ENCODE results near the gene RDM1.
"Not testable (repeated sequence)": the region's sequence is repeated elsewhere in the genome, so short reads cannot be mapped to it uniquely, and the experiment has no call there.

Gene RDM1

GRCh38 chr17:35898283-35899070, 32.1 kb downstream of the RDM1 start:
- peak; percentile 46 for DNase-seq

- not testable (repeated sequence) for DNase-seq
Measured at GRCh38 chr17:35897772-35898171, 32.8 kb downstream of the RDM1 start.

GRCh38 chr17:35895636-35896587, 34.7 kb downstream of the RDM1 start:
- peak; percentile 63 for DNase-seq

- DNase-seq = no peak
Measured at GRCh38 chr17:35894206-35894605, 36.4 kb downstream of the RDM1 start.

- no peak for DNase-seq
Measured at GRCh38 chr17:35893751-35894150, 36.8 kb downstream of the RDM1 start.

GRCh38 chr17:35892091-35893035, 38.2 kb downstream of the RDM1 start:
- DNase-seq = peak; percentile 53

- no peak for DNase-seq
Measured at GRCh38 chr17:35891269-35891668, 39.3 kb downstream of the RDM1 start.

GRCh38 chr17:35890774-35891155, 39.8 kb downstream of the RDM1 start:
- DNase-seq = peak; percentile 78

DNA sequence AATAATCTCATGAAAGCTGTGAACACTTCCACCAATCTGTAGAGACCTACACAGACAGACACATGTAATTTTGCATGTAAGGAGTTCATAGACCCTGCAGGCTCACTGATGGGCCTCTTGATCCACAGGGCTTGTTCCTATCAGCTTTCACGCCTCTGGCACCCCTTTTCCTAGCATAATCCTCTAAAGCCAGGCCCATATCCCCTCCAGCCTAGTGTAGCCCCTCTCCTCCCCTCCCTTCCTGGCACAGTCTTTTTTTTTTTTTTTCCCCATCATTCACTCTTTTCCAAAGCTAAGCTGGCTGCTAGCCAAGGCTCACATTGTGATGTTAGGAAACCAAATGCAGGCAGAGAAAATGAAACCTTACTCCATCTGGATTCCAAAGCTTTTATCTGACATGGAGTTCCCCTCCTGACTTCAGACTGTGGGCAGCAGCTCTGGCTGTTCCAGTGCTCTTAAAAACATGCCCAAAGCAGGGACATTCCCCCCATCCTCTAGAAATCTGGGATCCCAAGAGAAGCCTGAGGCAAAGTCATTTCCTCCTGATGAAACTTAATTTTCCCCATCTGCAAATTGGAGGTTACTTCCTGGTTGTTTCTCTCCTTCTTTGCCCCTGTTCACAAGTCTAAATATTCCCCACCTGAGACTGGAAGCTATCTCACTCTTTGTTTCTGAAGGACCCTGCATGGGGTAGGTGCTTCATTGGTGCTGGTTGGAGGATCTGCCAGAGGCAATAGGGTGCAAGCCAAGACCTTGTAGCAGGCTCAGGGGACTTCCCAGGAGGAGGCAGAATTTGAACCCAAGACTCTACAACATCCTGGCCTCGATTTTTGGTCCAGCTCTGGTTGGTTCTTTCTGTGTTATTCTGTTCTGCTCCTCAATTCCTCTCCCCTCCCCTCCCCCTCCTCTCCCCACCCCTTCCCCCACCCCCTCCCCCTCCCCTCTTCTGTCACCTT, 40.5 kb downstream of the RDM1 start:
- no peak for DNase-seq

- DNase-seq = peak; percentile 46
Measured at GRCh38 chr17:35889241-35889640, 41.3 kb downstream of the RDM1 start.

- peak; percentile 88 for DNase-seq
Measured at GRCh38 chr17:35879773-35880654, 50.6 kb downstream of the RDM1 start, which contains the start of gene CCL5. Gene CCL5 (minus strand): TSS chr17:35880360.

DNA sequence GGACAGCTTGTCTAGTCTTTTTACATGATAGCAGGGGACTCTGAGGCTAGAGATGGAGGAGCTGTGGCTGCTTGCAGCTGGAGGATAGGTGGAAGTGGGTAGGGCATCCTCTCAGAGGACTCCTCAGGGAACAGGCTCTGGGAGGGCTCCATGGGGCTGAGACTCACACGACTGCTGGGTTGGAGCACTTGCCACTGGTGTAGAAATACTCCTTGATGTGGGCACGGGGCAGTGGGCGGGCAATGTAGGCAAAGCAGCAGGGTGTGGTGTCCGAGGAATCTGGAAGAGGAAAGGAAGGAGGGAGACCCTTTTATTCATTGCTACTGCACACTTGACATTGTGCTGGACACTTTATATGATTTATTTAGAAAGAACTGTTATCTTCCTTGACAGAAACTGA, 52.2 kb downstream of the RDM1 start:
- DNase-seq = no peak

- no peak for DNase-seq
Measured at GRCh38 chr17:35877345-35878029, 53.1 kb downstream of the RDM1 start.

- DNase-seq = no peak
Measured at GRCh38 chr17:35876534-35876933, 54.0 kb downstream of the RDM1 start.

- no peak for DNase-seq
Measured at GRCh38 chr17:35875800-35876139, 54.8 kb downstream of the RDM1 start.

DNA sequence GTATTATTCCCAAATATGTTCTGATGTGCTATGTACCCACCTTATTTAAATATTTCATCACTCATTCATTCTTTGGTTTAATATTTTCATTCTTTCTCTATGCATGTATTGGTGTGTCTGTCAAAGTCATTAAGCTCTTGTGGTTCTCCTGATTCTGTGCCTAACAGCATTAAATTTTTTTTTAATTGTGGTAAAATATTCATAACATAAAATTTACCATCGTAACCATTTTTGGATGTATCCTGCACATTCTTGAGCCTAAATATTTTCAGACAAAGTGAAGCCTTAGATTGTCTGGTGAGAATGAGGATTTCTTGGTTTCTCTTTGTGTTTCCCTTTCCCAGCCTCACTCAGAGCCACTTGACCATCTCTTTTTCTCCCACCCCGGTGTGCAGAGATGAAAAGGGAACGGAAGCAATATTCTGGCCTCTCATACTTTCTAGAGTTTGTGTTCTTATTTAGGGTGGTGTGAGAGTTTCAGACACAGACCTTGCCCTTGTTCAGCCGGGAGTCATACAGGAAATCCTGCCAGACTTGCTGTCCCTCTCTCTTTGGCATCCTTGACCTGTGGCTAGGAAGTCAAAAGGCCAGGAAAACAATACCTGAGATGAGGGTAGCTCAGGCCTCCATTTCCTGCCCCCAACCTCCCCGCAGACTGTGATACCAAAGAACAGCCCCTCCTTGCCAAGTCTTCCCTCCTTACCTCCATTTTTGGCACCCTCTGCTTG, 55.3 kb downstream of the RDM1 start:
- DNase-seq = peak; percentile 48

- DNase-seq = no peak
Measured at GRCh38 chr17:35872196-35872980, 58.2 kb downstream of the RDM1 start.

All from CD4-positive, alpha-beta T cell treated with Interleukin-21 for 1 hour (primary cell).